Tibial nerve (tissue), 4 donors: ENCODE results near the gene LRRC4.

Source experiments
- CTCF ChIP-seq, 5 experiments: fragments of 200-600 bp in 3 of 5; fragments of 450-650 bp in 2 of 5; sonication (generic) in 3 of 5; IDR thresholded peaks; one replicate each; pipeline ENCODE4 v1.5.1; 2016 to 2019; ENCODE audit warnings: antibody characterized with exemption in 5 of 5, mild to moderate bottlenecking in 3 of 5, moderate library complexity in 2 of 5
- EP300 ChIP-seq, 2 donors: sonication (generic); formaldehyde crosslinking; IDR thresholded peaks; one replicate each; pipeline ENCODE4 v1.6.1; 2017; ENCODE audit warnings: antibody characterized with exemption in 2 of 2, mild to moderate bottlenecking in 1 of 2
- POLR2A ChIP-seq, 2 donors: fragments of 450-650 bp; IDR thresholded peaks; one replicate each; pipeline ENCODE4 v1.6.1; 2017; ENCODE audit warnings: antibody characterized with exemption in 2 of 2, mild to moderate bottlenecking in 2 of 2, moderate library complexity in 2 of 2

DNA sequence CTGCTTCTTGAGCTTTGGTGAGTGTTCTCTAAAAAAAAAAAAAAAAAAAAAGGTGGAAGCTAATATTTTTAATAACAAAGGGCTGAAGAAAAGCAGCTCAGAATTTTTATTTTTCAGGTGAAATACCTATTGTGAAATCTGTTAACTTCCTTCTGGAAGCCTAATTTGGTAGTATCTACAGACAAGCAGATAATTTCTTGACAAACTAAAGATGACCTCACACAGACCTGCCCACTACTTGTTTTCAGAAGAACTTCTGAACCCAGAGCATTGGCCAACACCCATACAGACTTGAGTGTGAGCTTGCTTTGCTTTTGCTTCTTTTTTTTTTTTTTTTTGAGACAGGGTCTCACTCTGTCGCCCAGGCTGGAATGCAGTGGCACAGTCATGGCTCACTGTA, 31.2 kb downstream of the LRRC4 start:
- TF ChIP-seq CTCF (IDR thresholded peaks at IDR 0.05) (no peak), EP300 (IDR thresholded peaks at IDR 0.05) (no peak), POLR2A (IDR thresholded peaks at IDR 0.05) (no peak)
